Endothelial cell of umbilical vein (primary cell): ENCODE measurements around the gene PCDHA4. TPM values are rescaled to one million over a fixed set of nuclear protein-coding genes. Genes with fewer than 3 reads are reported as not detected.
"Not testable (repeated sequence)": the region's sequence is repeated elsewhere in the genome, so short reads cannot be mapped to it uniquely, and the experiment has no call there.

Experiments used
- BruUV-seq: library from RNA; stranded (reverse); fragments of 400-500 nt; replicated peaks from 2 replicates; lab custom pipeline; 2021; lab: Mats Ljungman, UMichigan
- CTCF ChIA-PET: fragments of 300-600, 350-600 bp; sonication (Branson Sonifier 250); formaldehyde crosslinking; loops from one replicate; lab custom pipeline; 2021; ENCODE audit warnings: antibody characterized with exemption, inconsistent platforms; lab: Charles Lee
- POLR2A ChIA-PET: fragments of 300-600, 350-600 bp; sonication (Branson Sonifier 250); formaldehyde crosslinking; loops from one replicate; lab custom pipeline; 2021; ENCODE audit warnings: antibody characterized with exemption, inconsistent platforms; lab: Charles Lee
- DNase-seq: peaks from one replicate; pipeline ENCODE4 v3.0.0-alpha.2; 2011; ENCODE audit warnings: low read depth, low spot score
- FAIRE-seq: peaks from 2 replicates; lab custom pipeline; 2011; peaks lifted over from hg19 to GRCh38; lab: Jason Lieb, UNC
- H2AFZ ChIP-seq: 2 replicates; pipeline ENCODE4 v1.6.0; 2012; ENCODE audit warnings: low read depth, low read length, control low read depth, inconsistent platforms
- H3K27ac ChIP-seq: 2 replicates; pipeline ENCODE4 v1.5.1; 2011; ENCODE audit warnings: low read depth, mild to moderate bottlenecking, control low read depth, low read length, moderate library complexity; ENCODE audit not compliant: insufficient read depth
- H3K27me3 ChIP-seq, 2 experiments: 2 replicates each; pipeline versions ENCODE4 v1.6.0 to v1.6.1; 2011; ENCODE audit warnings: low read length in 2 of 2, mixed read lengths in 1 of 2; ENCODE audit not compliant: control insufficient read depth in 2 of 2, insufficient read depth in 2 of 2
- H3K36me3 ChIP-seq, 2 experiments: 2 replicates in 1 of 2; 3 replicates in 1 of 2; pipeline ENCODE4 v1.5.1; 2011; ENCODE audit warnings: low read length in 2 of 2, mild to moderate bottlenecking in 1 of 2, moderate library complexity in 1 of 2; ENCODE audit not compliant: control insufficient read depth in 2 of 2, insufficient read depth in 2 of 2; ENCODE audit errors: extremely low read depth in 1 of 2
- H3K4me1 ChIP-seq: 3 replicates; pipeline ENCODE4 v1.5.1; 2011; ENCODE audit warnings: mild to moderate bottlenecking, low read length; ENCODE audit not compliant: control insufficient read depth, insufficient read depth; ENCODE audit errors: extremely low read depth
- H3K4me2 ChIP-seq: 2 replicates; pipeline ENCODE4 v1.6.1; 2011; ENCODE audit warnings: low read length, control low read depth, mixed read lengths; ENCODE audit not compliant: insufficient read depth
- H3K4me3 ChIP-seq, 3 experiments: fragments of 200-600 bp in 1 of 3; sonication (generic), shearing (Covaris generic) in 1 of 3; replicated peaks in 1 of 3; 2 replicates each; pipeline ENCODE4 v1.5.1; 2011 to 2016; ENCODE audit warnings: control low read depth in 3 of 3, low read length in 3 of 3, mild to moderate bottlenecking in 2 of 3, inconsistent platforms in 1 of 3, low read depth in 1 of 3, moderate library complexity in 1 of 3; ENCODE audit not compliant: insufficient read depth in 1 of 3
- H3K79me2 ChIP-seq: 2 replicates; pipeline ENCODE4 v1.6.0; 2012; ENCODE audit warnings: low read length, inconsistent platforms; ENCODE audit not compliant: control insufficient read depth, insufficient read depth
- H3K9ac ChIP-seq: replicated peaks from 2 replicates; pipeline ENCODE3; 2011; ENCODE audit warnings: low read length, control low read depth; ENCODE audit not compliant: insufficient read depth; ENCODE audit errors: extremely low read depth
- H3K9me1 ChIP-seq: replicated peaks from 3 replicates; pipeline ENCODE4 v1.6.0; 2011; ENCODE audit warnings: mild to moderate bottlenecking, low read length; ENCODE audit not compliant: control insufficient read depth, insufficient read depth; ENCODE audit errors: extremely low read depth
- H3K9me3 ChIP-seq: replicated peaks from 2 replicates; pipeline ENCODE4 v1.5.1; 2012; ENCODE audit warnings: low read length, inconsistent platforms; ENCODE audit not compliant: control insufficient read depth, insufficient read depth
- H4K20me1 ChIP-seq: replicated peaks from 2 replicates; pipeline ENCODE3; 2011; ENCODE audit warnings: mild to moderate bottlenecking, low read length; ENCODE audit not compliant: control insufficient read depth, insufficient read depth; ENCODE audit errors: extremely low read depth
- EZH2 ChIP-seq: IDR thresholded peaks from 2 replicates; pipeline ENCODE4 v1.6.1; 2012; ENCODE audit warnings: borderline replicate concordance, low read depth, mild to moderate bottlenecking, moderate library complexity, low read length, inconsistent platforms; ENCODE audit not compliant: severe bottlenecking
- FOS ChIP-seq: IDR thresholded peaks from 2 replicates; pipeline ENCODE4 v1.6.1; 2011; ENCODE audit warnings: mild to moderate bottlenecking, low read length, moderate library complexity, borderline replicate concordance; ENCODE audit not compliant: insufficient read depth
- JUN ChIP-seq: IDR thresholded peaks from 2 replicates; pipeline ENCODE4 v1.6.1; 2011; ENCODE audit warnings: borderline replicate concordance, low read depth; ENCODE audit not compliant: insufficient read length, insufficient read depth
- POLR2A ChIP-seq: IDR thresholded peaks from 2 replicates; pipeline ENCODE4 v1.6.1; 2012; ENCODE audit warnings: low read depth, mild to moderate bottlenecking, control low read depth, low read length
- dilution Hi-C: fragments of 300-500 bp; cut with MboI; formaldehyde crosslinking; loops from one replicate; pipeline ENCODE4 v1.15.0; 2019; ENCODE audit warnings: low sequenced_read_pairs; ENCODE audit not compliant: extremely low pct_ligation_motif_present
- intact Hi-C: fragments of 100-400 bp; cut with micrococcal nuclease; formaldehyde crosslinking; loops from one replicate; pipeline ENCODE4 v1.10.0; 2022
- polyA plus RNA-seq, 4 experiments: library from polyadenylated mRNA; depleted of rRNA in 3 of 4; stranded (reverse) in 3 of 4; unstranded in 1 of 4; fragments of >200 nt; gene quantifications; 2 replicates each; pipeline versions ENCODE4 v1.2.1 to v1.2.3, GENCODE V29; 2011 to 2012; ENCODE audit warnings: missing spikeins in 1 of 4
- total RNA-seq: library from RNA; stranded (reverse); gene quantifications from 2 replicates; pipeline ENCODE4 v1.2.3, GENCODE V29; 2021
- TF ChIP-seq, protein P1 (sequence below), 2 donors: IDR thresholded peaks; 1 replicate in 1 of 2; 2 replicates in 1 of 2; pipeline ENCODE4 v1.5.1; 2011; ENCODE audit warnings: low read length in 2 of 2, mild to moderate bottlenecking in 2 of 2, moderate library complexity in 2 of 2, control low read depth in 1 of 2, inconsistent platforms in 1 of 2, low read depth in 1 of 2; ENCODE audit not compliant: insufficient read depth in 1 of 2; ENCODE audit errors: extremely low read depth in 1 of 2

PCDHA4 gene
- total and polyA plus RNA-seq, 2 donors (not counting 3 experiments of a cell fraction or from before 2014, with no cell fraction given), result 0.04 to 0.26 TPM

- Histone ChIP-seq H3K79me2 (no peaks in the 10 kb centered on the region), H3K36me3 (no peaks in the 10 kb centered on the region), H4K20me1 (no peaks in the 10 kb centered on the region), H2AFZ (peak within 1 kb of the TSS; percentile 20), H3K27ac (no peak within 1 kb of the TSS), H3K4me1 (no peaks in the 10 kb centered on the region), H3K9ac (no peak within 1 kb of the TSS), H3K27me3 (no peaks in the 10 kb centered on the region), H3K4me2 (peak within 1 kb of the TSS; percentile 25), H3K9me1 (no peaks in the 10 kb centered on the region), H3K9me3 (no peaks in the 10 kb centered on the region), H3K4me3 (peak within 1 kb of the TSS in 2 of 3 experiments; percentile 23 to 24)
- POLR2A ChIA-PET, result no interaction called here
- no TSS peak for BruUV-seq
- intact Hi-C loops (no loop called here), dilution Hi-C loops (no loop called here)
- peak; percentile 34 for DNase-seq
- CTCF ChIA-PET, result no interaction called here
- TF ChIP-seq, protein P1, sequence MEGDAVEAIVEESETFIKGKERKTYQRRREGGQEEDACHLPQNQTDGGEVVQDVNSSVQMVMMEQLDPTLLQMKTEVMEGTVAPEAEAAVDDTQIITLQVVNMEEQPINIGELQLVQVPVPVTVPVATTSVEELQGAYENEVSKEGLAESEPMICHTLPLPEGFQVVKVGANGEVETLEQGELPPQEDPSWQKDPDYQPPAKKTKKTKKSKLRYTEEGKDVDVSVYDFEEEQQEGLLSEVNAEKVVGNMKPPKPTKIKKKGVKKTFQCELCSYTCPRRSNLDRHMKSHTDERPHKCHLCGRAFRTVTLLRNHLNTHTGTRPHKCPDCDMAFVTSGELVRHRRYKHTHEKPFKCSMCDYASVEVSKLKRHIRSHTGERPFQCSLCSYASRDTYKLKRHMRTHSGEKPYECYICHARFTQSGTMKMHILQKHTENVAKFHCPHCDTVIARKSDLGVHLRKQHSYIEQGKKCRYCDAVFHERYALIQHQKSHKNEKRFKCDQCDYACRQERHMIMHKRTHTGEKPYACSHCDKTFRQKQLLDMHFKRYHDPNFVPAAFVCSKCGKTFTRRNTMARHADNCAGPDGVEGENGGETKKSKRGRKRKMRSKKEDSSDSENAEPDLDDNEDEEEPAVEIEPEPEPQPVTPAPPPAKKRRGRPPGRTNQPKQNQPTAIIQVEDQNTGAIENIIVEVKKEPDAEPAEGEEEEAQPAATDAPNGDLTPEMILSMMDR (IDR thresholded peaks at IDR 0.05; ENCODE audit: extremely low read depth in 1 of 2, insufficient read depth in 1 of 2, low read depth in 1 of 2, low read length in 2 of 2), result peak in 1 of 2 donors; percentile 13
- TF ChIP-seq EZH2, result no peak
- FAIRE-seq, result no peak
Observed at GRCh38 chr5:140800816-140801493, 5.9 kb upstream of the PCDHA4 start, which contains the start of gene PCDHA3. Gene PCDHA3 (plus strand): TSS chr5:140801057.

- TF ChIP-seq FOS, result no peak
- no peak for TF ChIP-seq POLR2A
- TF ChIP-seq, protein P1 (IDR thresholded peaks at IDR 0.05; ENCODE audit: extremely low read depth in 1 of 2, insufficient read depth in 1 of 2, low read depth in 1 of 2, low read length in 2 of 2), result peak; percentile 24 to 35
- TF ChIP-seq JUN, result no peak
- no peaks in the 10 kb centered on the region for H3K9me1 ChIP-seq
- DNase-seq, result peak; percentile 4
- H4K20me1 ChIP-seq, result no peaks in the 10 kb centered on the region
- peak overlapping the region in 2 of 3 experiments; percentile 21 to 24 for H3K4me3 ChIP-seq
- no TSS peak for BruUV-seq
- no peaks in the 10 kb centered on the region for H3K27me3 ChIP-seq
- no peaks in the 10 kb centered on the region for H3K4me1 ChIP-seq
- intact Hi-C loops, result no loop called here
- ChIA-PET CTCF (no interaction called here), POLR2A (no interaction called here)
- no peak overlapping the region for H3K9ac ChIP-seq
- dilution Hi-C loops, result no loop called here
- peak overlapping the region; percentile 25 for H3K4me2 ChIP-seq
- peak; percentile 37 for FAIRE-seq
- no peak overlapping the region for H3K27ac ChIP-seq
- no peaks in the 10 kb centered on the region for H3K9me3 ChIP-seq
- H2AFZ ChIP-seq, result no peak overlapping the region
- H3K79me2 ChIP-seq, result no peaks in the 10 kb centered on the region
- no peaks in the 10 kb centered on the region for H3K36me3 ChIP-seq
Observed at GRCh38 chr5:140801494-140801841, 5.4 kb upstream of the PCDHA4 start.

DNA sequence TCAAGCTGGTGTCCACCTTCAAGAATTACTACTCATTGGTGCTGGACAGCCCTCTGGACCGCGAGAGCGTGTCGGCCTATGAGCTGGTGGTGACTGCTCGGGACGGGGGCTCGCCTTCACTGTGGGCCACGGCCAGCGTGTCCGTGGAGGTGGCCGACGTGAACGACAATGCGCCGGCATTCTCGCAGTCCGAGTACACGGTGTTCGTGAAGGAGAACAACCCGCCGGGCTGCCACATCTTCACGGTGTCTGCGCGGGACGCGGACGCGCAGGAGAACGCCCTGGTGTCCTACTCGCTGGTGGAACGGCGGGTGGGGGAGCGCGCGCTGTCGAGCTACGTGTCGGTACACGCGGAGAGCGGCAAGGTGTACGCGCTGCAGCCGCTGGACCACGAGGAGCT, 4.5 kb upstream of the PCDHA4 start:
- H3K27me3 ChIP-seq, H3K4me3 ChIP-seq, H3K4me1 ChIP-seq, H3K79me2 ChIP-seq, BruUV-seq, H3K9ac ChIP-seq, H3K4me2 ChIP-seq, FAIRE-seq, H3K27ac ChIP-seq, POLR2A ChIA-PET, H3K36me3 ChIP-seq, H2AFZ ChIP-seq, H3K9me3 ChIP-seq, H3K9me1 ChIP-seq, DNase-seq, CTCF ChIA-PET, dilution Hi-C loops, intact Hi-C loops, H4K20me1 ChIP-seq: not testable (repeated sequence)
